Jurkat, Clone E6-1 (cell line): ENCODE measurements around the gene MT1G.
"Not testable (repeated sequence)": the region's sequence is repeated elsewhere in the genome, so short reads cannot be mapped to it uniquely, and the experiment has no call there.

Experiments used
- DNase-seq: peaks from one replicate; pipeline ENCODE4 v3.0.0-alpha.2; 2011; ENCODE audit warnings: low read depth, low spot score
- H3K4me3 ChIP-seq: 2 replicates; pipeline ENCODE4 v1.5.1; 2011; ENCODE audit warnings: mild to moderate bottlenecking, low read length, control low read depth, moderate library complexity

Gene MT1G

DNA sequence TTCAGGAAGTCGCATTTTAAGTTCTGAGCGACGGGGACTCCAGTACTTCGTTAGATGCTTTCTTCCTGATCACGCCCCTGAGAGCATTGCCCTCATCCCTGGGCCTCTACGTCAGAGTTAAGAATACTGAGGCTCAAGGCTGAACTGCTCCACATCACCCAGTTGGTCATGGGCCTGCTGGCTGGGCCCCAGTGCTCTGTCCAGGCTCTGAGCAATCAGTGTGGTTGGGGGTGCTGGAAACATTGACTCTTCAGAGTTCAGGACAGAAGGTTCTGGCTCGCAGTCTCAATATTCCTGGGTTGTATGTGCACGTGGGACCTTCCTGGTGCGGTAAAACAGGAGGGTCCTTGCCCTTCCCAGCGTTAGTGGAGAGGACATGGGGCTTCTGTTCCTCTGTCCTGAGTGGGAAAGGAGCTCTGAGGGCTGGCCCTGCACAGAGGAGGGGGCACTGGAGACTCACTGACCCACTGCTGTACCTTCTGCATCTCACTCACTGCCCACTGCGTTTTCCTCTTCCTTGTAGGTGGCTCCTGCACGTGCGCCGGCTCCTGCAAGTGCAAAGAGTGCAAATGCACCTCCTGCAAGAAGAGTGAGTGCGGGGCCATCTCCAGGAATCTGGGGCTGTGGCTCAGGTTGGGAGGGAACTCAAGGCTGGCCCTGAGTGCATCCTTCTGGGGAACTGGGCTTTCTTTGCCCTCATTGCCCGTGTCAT is 41.8 kb downstream of the MT1G start:
- peak overlapping the region; percentile 13 for H3K4me3 ChIP-seq

DNA sequence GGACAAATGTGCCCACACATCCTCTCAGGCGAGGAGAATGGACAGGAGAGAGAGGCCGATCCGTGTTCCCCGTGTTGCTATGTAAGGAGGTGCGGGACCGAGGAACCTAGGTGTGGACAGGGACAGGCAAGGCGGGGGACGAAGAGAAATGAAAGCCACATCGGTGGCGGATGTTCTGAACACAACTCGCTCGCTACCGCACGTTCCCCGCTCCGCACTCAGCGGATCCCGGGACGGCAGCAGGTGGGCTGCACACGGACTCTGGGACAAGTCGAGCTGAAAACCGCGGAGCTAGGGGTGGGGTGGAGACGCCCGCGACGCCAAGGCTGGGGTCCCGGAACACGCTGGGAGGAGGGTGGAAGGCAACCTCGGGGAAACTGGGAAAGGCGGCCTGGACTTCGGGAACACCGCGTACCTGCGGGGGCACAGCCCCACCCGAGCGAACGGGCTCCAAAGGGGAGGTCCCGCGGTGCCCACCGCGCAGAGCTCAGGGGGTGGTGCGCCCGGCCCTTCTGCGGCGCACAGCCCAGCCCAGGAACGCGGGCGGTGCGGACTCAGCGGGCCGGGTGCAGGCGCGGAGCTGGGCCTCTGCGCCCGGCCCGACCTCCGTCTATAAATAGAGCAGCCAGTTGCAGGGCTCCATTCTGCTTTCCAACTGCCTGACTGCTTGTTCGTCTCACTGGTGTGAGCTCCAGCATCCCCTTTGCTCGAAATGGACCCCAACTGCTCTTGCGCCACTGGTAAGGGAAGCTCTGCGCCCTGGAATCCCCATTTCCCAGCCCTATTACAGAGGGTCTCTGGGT is 42.5 kb downstream of the MT1G start, which contains the start of gene MT1E:
Gene MT1E, plus strand, starts transcription at position 642 of the 803 bp plus-strand sequence. Its CDS starts 71 bp downstream, at position 713.
- no peak for DNase-seq
- H3K4me3 ChIP-seq, result peak within 1 kb of the TSS; percentile 13

More for the DNA sequence above, 41.8 kb downstream of the MT1G start:
- no peak for DNase-seq

DNA sequence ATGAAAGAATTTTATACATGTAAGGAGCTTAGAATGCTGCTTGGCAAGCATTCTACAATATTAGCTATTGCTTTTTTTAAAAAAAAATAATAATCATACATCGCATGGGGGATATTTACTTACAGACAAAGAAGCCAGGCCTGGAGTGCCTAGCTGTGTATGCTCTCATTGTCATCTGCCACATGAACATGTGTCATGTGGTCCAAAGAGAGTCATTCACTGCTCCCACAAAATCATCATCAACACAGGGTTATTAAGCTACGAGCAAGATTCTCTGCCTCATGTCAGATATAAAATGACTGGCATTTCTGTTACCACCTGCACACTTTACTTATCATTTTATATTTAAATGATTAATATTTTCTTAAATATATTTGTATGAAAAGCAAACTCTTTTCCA is 44.2 kb downstream of the MT1G start:
- H3K4me3 ChIP-seq, result no peak overlapping the region
- DNase-seq, result no peak

DNA sequence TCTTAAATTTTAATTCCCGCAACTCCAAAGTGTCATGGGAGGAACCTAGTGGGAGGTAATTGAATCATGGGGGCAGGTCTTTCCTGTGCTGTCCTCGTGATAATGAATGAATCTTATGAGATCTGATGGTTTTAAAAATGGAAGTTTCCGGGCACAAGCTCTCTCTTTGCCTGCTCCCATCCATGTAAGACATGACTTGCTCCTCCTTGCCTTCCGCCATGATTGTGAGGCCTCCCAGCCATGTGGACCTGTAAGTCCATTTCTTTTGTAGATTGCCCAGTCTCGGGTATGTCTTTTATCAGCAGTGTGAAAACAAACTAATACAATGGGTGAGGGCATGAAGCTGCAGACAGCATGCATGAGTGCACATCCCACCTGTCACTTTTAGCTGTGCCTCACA is 44.7 kb downstream of the MT1G start:
- DNase-seq, H3K4me3 ChIP-seq: not testable (repeated sequence)

DNA sequence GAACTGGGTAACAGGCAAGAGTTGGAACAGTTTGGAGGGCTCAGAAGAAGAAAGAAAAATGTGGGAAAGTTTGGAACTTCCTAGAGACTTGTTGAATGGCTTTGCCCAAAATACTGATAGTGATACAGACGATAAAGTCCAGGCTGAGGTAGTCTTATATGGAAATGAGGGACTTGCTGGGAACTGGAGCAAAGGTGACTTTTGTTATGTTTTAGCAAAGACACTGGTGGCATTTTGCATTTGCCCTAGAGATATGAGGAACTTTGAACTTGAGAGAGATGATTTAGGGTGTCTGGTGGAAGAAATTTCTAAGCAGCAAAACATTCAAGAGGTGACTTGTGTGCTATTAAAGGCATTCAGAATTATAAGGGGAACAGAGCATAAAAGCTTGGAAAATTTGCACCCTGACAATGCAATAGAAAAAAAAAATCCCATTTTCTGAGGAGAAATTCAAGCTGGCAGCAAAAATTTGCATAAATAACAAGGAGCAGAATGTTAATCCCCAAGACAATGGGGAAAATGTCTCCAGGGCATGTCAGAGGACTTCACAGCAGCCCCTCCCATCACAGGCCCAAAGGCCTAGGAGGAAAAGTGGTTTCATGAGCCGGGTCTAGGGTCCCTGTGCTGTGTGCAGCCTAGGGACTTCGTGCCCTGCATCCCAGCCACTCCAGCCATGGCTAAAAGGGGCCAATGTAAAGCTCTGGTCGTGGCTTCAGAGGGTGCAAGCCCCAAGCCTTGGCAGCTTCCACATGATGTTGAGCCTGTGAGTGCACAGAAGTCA is 46.0 kb downstream of the MT1G start:
- H3K4me3 ChIP-seq, DNase-seq: not testable (repeated sequence)

DNA sequence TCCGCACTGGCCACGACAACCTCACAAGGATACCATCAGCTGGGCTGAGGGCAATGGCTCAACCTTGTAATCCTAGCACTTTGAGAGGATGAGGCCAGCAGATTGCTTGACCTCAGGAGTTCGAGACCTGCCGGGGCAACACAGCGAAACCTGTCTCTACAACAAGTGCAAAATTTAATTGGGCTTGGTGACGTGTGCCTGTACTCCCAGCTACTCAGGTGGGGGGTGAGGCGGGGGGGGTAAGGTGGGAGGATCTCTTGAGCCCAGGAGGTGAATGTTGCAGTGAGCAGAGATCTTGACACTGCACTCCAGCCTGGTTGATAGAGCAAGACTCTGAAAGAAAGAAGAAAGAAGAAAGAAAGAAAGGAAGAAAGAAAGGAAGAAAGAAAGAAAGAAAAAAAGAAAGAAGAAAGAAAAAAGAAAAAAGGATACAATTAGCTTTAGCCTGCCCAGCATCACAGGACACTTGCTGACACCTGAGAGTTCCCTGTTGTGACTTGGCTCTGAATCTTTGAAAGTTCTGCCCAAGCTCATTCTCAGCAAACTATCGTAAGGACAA is 47.4 kb downstream of the MT1G start:
- H3K4me3 ChIP-seq, result no peak overlapping the region
- DNase-seq, result no peak

DNA sequence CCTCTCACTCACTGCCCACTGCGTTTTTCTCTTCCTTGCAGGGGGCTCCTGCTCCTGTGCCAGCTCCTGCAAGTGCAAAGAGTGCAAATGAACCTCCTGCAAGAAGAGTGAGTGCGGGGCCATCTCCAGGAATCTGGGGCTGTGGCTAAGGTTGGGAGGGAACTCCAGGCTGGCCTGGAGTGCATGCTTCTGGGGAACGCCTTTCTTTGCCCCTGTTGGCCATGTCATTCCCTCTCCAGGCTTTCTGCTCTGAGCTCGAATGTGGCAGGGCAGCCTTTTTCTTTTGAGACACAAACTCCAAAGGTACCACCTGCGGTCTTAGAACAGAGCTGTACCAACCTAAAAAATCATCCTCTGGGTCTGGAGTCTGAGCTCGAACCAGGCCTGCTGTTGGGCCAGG is 49.7 kb downstream of the MT1G start:
- no peak overlapping the region for H3K4me3 ChIP-seq
- no peak for DNase-seq

DNA sequence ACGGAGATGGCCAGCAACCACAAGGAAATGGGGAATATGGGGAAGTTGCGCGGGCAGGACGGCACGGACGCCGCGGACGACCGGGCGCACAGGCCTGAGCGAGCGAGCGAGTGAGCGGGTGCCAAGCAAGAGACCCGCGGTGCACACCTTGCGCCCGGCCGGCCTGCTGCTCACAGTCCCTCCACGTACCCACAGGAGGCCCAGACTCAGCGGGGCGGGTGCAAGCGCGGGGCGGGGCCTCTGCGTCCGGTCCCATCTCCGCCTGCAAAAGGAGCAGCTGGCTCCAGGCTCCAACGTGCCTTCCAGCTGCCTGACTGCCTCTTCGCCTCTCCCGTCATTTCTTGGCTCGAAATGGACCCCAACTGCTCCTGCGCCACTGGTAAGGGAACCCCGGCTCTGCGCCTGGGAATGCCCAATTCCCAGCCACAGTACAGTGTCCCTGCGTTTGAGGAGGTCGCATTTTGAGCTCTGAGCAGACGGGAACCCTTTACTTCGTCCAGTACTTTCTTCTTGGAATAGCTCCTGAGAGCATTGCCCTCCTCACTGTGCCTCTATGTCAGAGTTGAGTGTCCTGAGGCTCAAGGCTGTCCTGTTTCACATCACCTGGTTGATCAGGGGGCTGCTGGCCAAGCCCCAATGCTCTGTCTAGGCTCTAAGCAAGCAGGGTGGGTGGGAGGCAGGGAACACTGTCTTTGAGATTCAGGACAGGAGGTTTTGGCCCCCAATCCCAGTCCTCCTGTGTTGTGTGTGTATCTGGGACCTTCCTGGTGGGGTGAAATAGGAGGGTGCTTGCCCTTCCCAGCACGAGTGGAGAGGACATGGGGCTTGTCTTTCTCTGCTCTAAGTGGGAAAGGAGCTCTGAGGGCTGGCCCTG is 50.4 kb downstream of the MT1G start:
- no peak overlapping the region for H3K4me3 ChIP-seq
- no peak for DNase-seq
